Fibroblast of lung (primary cell): ENCODE data around the gene FAM43B. TPM values are rescaled to one million over a fixed set of nuclear protein-coding genes. Genes with fewer than 3 reads are reported as not detected.

Experiments
- DNase-seq, 2 donors: peaks; one replicate each; pipeline versions ENCODE4 v3.0.0 to v3.0.0-alpha.2; 2010; ENCODE audit warnings: low read depth in 2 of 2
- H2AFZ ChIP-seq: 2 replicates; pipeline ENCODE4 v1.5.1; 2012; ENCODE audit warnings: low read length, control low read depth, inconsistent platforms
- H3K27ac ChIP-seq: 2 replicates; pipeline ENCODE4 v1.5.1; 2011; ENCODE audit warnings: low read length, control low read depth; ENCODE audit not compliant: insufficient read depth
- H3K27me3 ChIP-seq: 2 replicates; pipeline ENCODE4 v1.5.1; 2011; ENCODE audit warnings: mild to moderate bottlenecking, low read length; ENCODE audit not compliant: control insufficient read depth, insufficient read depth
- H3K36me3 ChIP-seq: 2 replicates; pipeline ENCODE4 v1.5.1; 2011; ENCODE audit warnings: low read length; ENCODE audit not compliant: control insufficient read depth, insufficient read depth
- H3K4me1 ChIP-seq: 2 replicates; pipeline ENCODE4 v1.5.1; 2011; ENCODE audit warnings: low read length; ENCODE audit not compliant: control insufficient read depth, insufficient read depth; ENCODE audit errors: extremely low read depth
- H3K4me2 ChIP-seq: 2 replicates; pipeline ENCODE4 v1.5.1; 2011; ENCODE audit warnings: low read length, control low read depth; ENCODE audit not compliant: insufficient read depth; ENCODE audit errors: extremely low read depth
- H3K4me3 ChIP-seq, 4 experiments: fragments of 200-600 bp in 1 of 4; sonication (generic) in 1 of 4; replicated peaks in 1 of 4; 2 replicates each; pipeline ENCODE4 v1.5.1; 2011 to 2016; ENCODE audit warnings: low read length in 4 of 4, low read depth in 3 of 4, mild to moderate bottlenecking in 3 of 4, control low read depth in 2 of 4, inconsistent platforms in 1 of 4, mixed read lengths in 1 of 4; ENCODE audit not compliant: insufficient read depth in 1 of 4; ENCODE audit errors: control extremely low read depth in 1 of 4
- H3K79me2 ChIP-seq: 2 replicates; pipeline ENCODE4 v1.5.1; 2012; ENCODE audit warnings: mild to moderate bottlenecking, low read length, inconsistent platforms; ENCODE audit not compliant: control insufficient read depth, insufficient read depth
- H3K9ac ChIP-seq: 2 replicates; pipeline ENCODE4 v1.5.1; 2011; ENCODE audit warnings: mild to moderate bottlenecking, low read length, control low read depth; ENCODE audit not compliant: insufficient read depth
- H3K9me3 ChIP-seq: 2 replicates; pipeline ENCODE4 v1.5.1; 2012; ENCODE audit warnings: low read depth, low read length; ENCODE audit not compliant: control insufficient read depth, insufficient read depth
- H4K20me1 ChIP-seq: 2 replicates; pipeline ENCODE4 v1.5.1; 2011; ENCODE audit warnings: low read length; ENCODE audit not compliant: control insufficient read depth, insufficient read depth; ENCODE audit errors: extremely low read depth
- EZH2 ChIP-seq: IDR thresholded peaks from 2 replicates; pipeline ENCODE4 v1.5.1; 2012; ENCODE audit warnings: low read length, control low read depth, mild to moderate bottlenecking; ENCODE audit errors: missing control alignments
- polyA plus RNA-seq, 2 donors: library from polyadenylated mRNA; depleted of rRNA in 1 of 2; stranded (reverse) in 1 of 2; unstranded in 1 of 2; fragments of >200 nt; gene quantifications; 2 replicates each; pipeline ENCODE4 v1.2.1, GENCODE V29; 2011 to 2012; ENCODE audit warnings: missing spikeins in 1 of 2
- total RNA-seq: library from RNA; depleted of rRNA; stranded (reverse); fragments of >200 nt; gene quantifications from 2 replicates; pipeline ENCODE4 v1.2.1, GENCODE V29; 2014
- TF ChIP-seq, protein P1 (sequence below), 2 donors: IDR thresholded peaks in 1 of 2; conservative IDR thresholded peaks in 1 of 2; 1 replicate in 1 of 2; 2 replicates in 1 of 2; pipeline ENCODE4 v1.5.1; 2011 to 2012; ENCODE audit warnings: low read length in 2 of 2, control low read depth in 1 of 2, inconsistent platforms in 1 of 2, low read depth in 1 of 2, mild to moderate bottlenecking in 1 of 2

Gene FAM43B
- total and polyA plus RNA-seq, 2 donors (not counting 1 experiment from before 2014, with no cell fraction given) = not detected

DNA sequence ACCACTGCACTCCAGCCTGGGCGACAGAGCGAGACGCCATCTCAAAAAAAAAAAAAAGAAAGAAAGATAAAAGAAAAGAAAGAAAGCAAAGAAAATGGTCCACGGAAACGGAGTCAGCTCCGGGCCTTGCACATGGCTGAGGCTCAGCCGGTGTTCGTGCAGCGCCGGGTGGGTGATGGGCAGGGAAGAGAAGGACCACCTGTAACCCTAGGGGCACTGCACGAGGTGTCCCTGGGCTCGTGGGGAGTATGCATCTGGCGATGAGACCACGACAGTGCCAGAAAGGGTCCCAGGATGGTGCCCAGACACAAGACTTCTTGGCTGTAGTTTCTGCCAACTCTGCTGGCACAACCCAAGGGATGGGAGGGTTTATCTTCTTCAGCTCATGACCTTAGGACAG lies 42.4 kb downstream of the FAM43B start:
- H3K27ac ChIP-seq = no peak overlapping the region
- H3K79me2 ChIP-seq = no peaks in the 10 kb centered on the region
- H4K20me1 ChIP-seq = no peaks in the 10 kb centered on the region
- no peak overlapping the region for H2AFZ ChIP-seq
- no peak overlapping the region for H3K9ac ChIP-seq
- H3K4me1 ChIP-seq = peaks cover 9% of the 10 kb centered on the region
- no peaks in the 10 kb centered on the region for H3K9me3 ChIP-seq
- H3K36me3 ChIP-seq = no peaks in the 10 kb centered on the region
- DNase-seq = no peak
- no peaks in the 10 kb centered on the region for H3K27me3 ChIP-seq
- TF ChIP-seq EZH2 = no peak
- TF ChIP-seq, protein P1, sequence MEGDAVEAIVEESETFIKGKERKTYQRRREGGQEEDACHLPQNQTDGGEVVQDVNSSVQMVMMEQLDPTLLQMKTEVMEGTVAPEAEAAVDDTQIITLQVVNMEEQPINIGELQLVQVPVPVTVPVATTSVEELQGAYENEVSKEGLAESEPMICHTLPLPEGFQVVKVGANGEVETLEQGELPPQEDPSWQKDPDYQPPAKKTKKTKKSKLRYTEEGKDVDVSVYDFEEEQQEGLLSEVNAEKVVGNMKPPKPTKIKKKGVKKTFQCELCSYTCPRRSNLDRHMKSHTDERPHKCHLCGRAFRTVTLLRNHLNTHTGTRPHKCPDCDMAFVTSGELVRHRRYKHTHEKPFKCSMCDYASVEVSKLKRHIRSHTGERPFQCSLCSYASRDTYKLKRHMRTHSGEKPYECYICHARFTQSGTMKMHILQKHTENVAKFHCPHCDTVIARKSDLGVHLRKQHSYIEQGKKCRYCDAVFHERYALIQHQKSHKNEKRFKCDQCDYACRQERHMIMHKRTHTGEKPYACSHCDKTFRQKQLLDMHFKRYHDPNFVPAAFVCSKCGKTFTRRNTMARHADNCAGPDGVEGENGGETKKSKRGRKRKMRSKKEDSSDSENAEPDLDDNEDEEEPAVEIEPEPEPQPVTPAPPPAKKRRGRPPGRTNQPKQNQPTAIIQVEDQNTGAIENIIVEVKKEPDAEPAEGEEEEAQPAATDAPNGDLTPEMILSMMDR (conservative IDR thresholded peaks at IDR 0.05 in 1 of 2, IDR thresholded peaks at IDR 0.05 in 1 of 2; ENCODE audit: low read depth in 1 of 2, low read length in 2 of 2) = no peak
- H3K4me2 ChIP-seq = no peak overlapping the region
- no peak overlapping the region for H3K4me3 ChIP-seq

GRCh38 chr1:20596106-20596505 lies 43.7 kb downstream of the FAM43B start:
- no peak for DNase-seq
- Histone ChIP-seq H3K4me2 (no peak overlapping the region), H3K4me1 (peaks cover 6% of the 10 kb centered on the region), H4K20me1 (no peaks in the 10 kb centered on the region), H2AFZ (no peak overlapping the region), H3K27ac (no peak overlapping the region), H3K9me3 (no peaks in the 10 kb centered on the region), H3K79me2 (no peaks in the 10 kb centered on the region), H3K4me3 (no peak overlapping the region), H3K27me3 (no peaks in the 10 kb centered on the region), H3K9ac (no peak overlapping the region), H3K36me3 (no peaks in the 10 kb centered on the region)
- TF ChIP-seq, protein P1 (conservative IDR thresholded peaks at IDR 0.05 in 1 of 2, IDR thresholded peaks at IDR 0.05 in 1 of 2; ENCODE audit: low read depth in 1 of 2, low read length in 2 of 2) = no peak
- no peak for TF ChIP-seq EZH2

DNA sequence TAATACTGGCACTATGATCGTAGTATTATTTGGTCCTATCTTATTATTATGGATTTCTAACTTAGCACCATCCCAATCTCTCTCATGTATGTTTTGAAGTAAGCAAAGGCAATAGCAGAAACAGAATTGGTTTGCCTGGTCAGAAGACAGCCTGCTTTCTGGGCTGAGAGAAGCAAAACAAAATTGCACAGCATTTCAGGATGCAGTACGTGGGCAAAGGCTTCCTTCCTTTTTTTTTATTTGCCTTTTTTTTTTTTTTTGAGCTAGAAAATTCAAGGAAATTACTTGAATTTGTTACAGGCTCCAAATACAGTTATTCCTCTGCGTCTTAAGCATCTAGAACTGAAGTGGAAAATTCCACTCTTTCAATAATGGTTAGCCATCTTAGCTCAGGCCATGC lies 45.3 kb downstream of the FAM43B start:
- no peak for DNase-seq
- H3K4me1 ChIP-seq = peaks cover 6% of the 10 kb centered on the region
- no peak for TF ChIP-seq EZH2
- TF ChIP-seq, protein P1 (conservative IDR thresholded peaks at IDR 0.05 in 1 of 2, IDR thresholded peaks at IDR 0.05 in 1 of 2; ENCODE audit: low read depth in 1 of 2, low read length in 2 of 2) = no peak
- no peaks in the 10 kb centered on the region for H3K27me3 ChIP-seq
- no peak overlapping the region for H3K27ac ChIP-seq
- H4K20me1 ChIP-seq = no peaks in the 10 kb centered on the region
- no peaks in the 10 kb centered on the region for H3K9me3 ChIP-seq
- H3K4me2 ChIP-seq = no peak overlapping the region
- H3K4me3 ChIP-seq = no peak overlapping the region
- no peak overlapping the region for H3K9ac ChIP-seq
- H3K79me2 ChIP-seq = no peaks in the 10 kb centered on the region
- no peak overlapping the region for H2AFZ ChIP-seq
- H3K36me3 ChIP-seq = no peaks in the 10 kb centered on the region
